ENCODE results near the gene PRR20C.
"Not testable (repeated sequence)": the region's sequence is repeated elsewhere in the genome, so short reads cannot be mapped to it uniquely, and the experiment has no call there.

DNA sequence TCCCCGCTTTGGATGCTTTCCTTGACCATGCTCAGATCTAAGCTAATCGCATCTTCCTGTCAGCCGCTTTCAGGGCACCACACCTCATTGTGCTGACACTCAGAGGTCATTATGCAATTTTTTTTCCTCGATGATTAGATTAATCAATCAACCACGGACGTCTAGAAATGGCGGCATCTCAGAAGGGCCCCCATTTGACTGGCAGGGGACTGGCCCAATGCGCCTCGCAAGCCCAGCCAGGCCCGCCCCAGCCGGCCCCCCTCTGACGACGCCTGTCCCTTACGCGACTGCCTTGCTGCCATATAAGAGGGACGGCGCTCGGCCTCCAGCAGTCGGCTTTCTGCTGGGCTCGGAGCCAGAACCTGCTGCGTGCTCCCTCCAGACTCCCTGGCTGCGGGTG lies 6.5 kb downstream of the PRR20C start, which contains the start of gene PRR20D:
- TF ChIP-seq, protein P1, sequence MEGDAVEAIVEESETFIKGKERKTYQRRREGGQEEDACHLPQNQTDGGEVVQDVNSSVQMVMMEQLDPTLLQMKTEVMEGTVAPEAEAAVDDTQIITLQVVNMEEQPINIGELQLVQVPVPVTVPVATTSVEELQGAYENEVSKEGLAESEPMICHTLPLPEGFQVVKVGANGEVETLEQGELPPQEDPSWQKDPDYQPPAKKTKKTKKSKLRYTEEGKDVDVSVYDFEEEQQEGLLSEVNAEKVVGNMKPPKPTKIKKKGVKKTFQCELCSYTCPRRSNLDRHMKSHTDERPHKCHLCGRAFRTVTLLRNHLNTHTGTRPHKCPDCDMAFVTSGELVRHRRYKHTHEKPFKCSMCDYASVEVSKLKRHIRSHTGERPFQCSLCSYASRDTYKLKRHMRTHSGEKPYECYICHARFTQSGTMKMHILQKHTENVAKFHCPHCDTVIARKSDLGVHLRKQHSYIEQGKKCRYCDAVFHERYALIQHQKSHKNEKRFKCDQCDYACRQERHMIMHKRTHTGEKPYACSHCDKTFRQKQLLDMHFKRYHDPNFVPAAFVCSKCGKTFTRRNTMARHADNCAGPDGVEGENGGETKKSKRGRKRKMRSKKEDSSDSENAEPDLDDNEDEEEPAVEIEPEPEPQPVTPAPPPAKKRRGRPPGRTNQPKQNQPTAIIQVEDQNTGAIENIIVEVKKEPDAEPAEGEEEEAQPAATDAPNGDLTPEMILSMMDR (IDR thresholded peaks at IDR 0.05) = not testable (repeated sequence)
- not testable (repeated sequence) for TF ChIP-seq POLR2AphosphoS5, POLR2A, EP300 (IDR thresholded peaks at IDR 0.05)

Measured in sigmoid colon (tissue), 4 donors.